GM23338 (cell line): Measurements from ENCODE around the gene POLDIP3. TPM values are rescaled to one million over a fixed set of nuclear protein-coding genes. Genes with fewer than 3 reads are reported as not detected.

Source experiments
- ATAC-seq: fragments of 200-7000 bp; cut with Tn5 transposase; 3 replicates; pipeline ENCODE4 v1.9.1; 2020
- DNase-seq: peaks from one replicate; pipeline ENCODE4 v3.0.0-alpha.2; 2015; ENCODE audit warnings: low spot score
- H2AFZ ChIP-seq: fragments of 200-600 bp; sonication (generic); 2 replicates; pipeline ENCODE4 v1.8.0; 2016; ENCODE audit warnings: antibody characterized with exemption, mild to moderate bottlenecking, moderate library complexity
- H3F3A ChIP-seq: fragments of 200-600 bp; sonication (generic); replicated peaks from 2 replicates; pipeline ENCODE4 v1.8.0; 2017; ENCODE audit warnings: antibody characterized with exemption, mixed run types, low read depth
- H3K27ac ChIP-seq: fragments of 200-600 bp; sonication (generic); 2 replicates; pipeline ENCODE4 v1.6.1; 2016; ENCODE audit warnings: low read depth
- H3K27me3 ChIP-seq: fragments of 200-600 bp; sonication (generic); 2 replicates; pipeline ENCODE4 v1.8.0; 2016; ENCODE audit warnings: mild to moderate bottlenecking, mixed run types, moderate library complexity; ENCODE audit not compliant: insufficient read depth
- H3K36me3 ChIP-seq: fragments of 200-600 bp; sonication (generic); 2 replicates; pipeline ENCODE4 v1.8.0; 2016; ENCODE audit warnings: mild to moderate bottlenecking; ENCODE audit not compliant: insufficient read depth
- H3K4me1 ChIP-seq: fragments of 200-600 bp; sonication (generic); 2 replicates; pipeline ENCODE4 v1.8.0; 2016; ENCODE audit warnings: mild to moderate bottlenecking, moderate library complexity; ENCODE audit not compliant: insufficient read depth
- H3K4me2 ChIP-seq: fragments of 200-600 bp; sonication (generic); 2 replicates; pipeline ENCODE4 v1.7.1; 2017; ENCODE audit warnings: mixed run types
- H3K4me3 ChIP-seq: fragments of 200-600 bp; sonication (generic); 2 replicates; pipeline ENCODE4 v1.6.1; 2016; ENCODE audit warnings: mixed run types
- H3K79me2 ChIP-seq: fragments of 200-600 bp; sonication (generic); replicated peaks from 2 replicates; pipeline ENCODE4 v1.8.0; 2017; ENCODE audit warnings: mild to moderate bottlenecking; ENCODE audit not compliant: insufficient read depth
- H3K9me2 ChIP-seq: fragments of 200-600 bp; sonication (generic); 2 replicates; pipeline ENCODE4 v1.8.0; 2017; ENCODE audit not compliant: insufficient read depth
- H4K20me1 ChIP-seq: fragments of 200-600 bp; sonication (generic); replicated peaks from 2 replicates; pipeline ENCODE4 v1.8.0; 2017; ENCODE audit warnings: mild to moderate bottlenecking; ENCODE audit not compliant: insufficient read depth
- H3K27ac Mint-ChIP-seq: 2 replicates; pipeline ENCODE4 v1.8.0; 2020; ENCODE audit warnings: inconsistent platforms, mild to moderate bottlenecking, moderate library complexity, mixed read lengths
- H3K27me3 Mint-ChIP-seq: 3 replicates; pipeline ENCODE4 v1.8.0; 2022; ENCODE audit warnings: low read depth, mild to moderate bottlenecking, moderate library complexity, mixed read lengths, inconsistent platforms; ENCODE audit not compliant: insufficient read depth, poor library complexity
- H3K36me3 Mint-ChIP-seq: 3 replicates; pipeline ENCODE4 v1.8.0; 2021; ENCODE audit warnings: low read depth, mild to moderate bottlenecking, inconsistent platforms, moderate library complexity, mixed read lengths
- H3K4me1 Mint-ChIP-seq: 3 replicates; pipeline ENCODE4 v1.8.0; 2020; ENCODE audit warnings: mild to moderate bottlenecking, inconsistent platforms, mixed read lengths
- H3K4me3 Mint-ChIP-seq: 3 replicates; pipeline ENCODE4 v1.8.0; 2021; ENCODE audit warnings: moderate library complexity, mild to moderate bottlenecking, inconsistent platforms, mixed read lengths
- H3K9me3 Mint-ChIP-seq: 3 replicates; pipeline ENCODE4 v1.8.0; 2020; ENCODE audit warnings: moderate library complexity, mild to moderate bottlenecking, inconsistent platforms, mixed read lengths
- CREB1 ChIP-seq: fragments of 250-450 bp; sonication (Bioruptor Pico); IDR thresholded peaks from 2 replicates; pipeline ENCODE4 v1.5.0; 2020; ENCODE audit warnings: low read depth, mild to moderate bottlenecking, moderate library complexity
- ETS1 ChIP-seq: IDR thresholded peaks from 2 replicates; pipeline ENCODE4 v1.6.1; 2016; ENCODE audit warnings: antibody characterized with exemption
- EZH2phosphoT487 ChIP-seq: fragments of 200-600 bp; sonication (generic); IDR thresholded peaks from one replicate; pipeline ENCODE4 v1.8.1; 2018; ENCODE audit warnings: antibody characterized with exemption; ENCODE audit not compliant: unreplicated experiment
- POLR2AphosphoS5 ChIP-seq: IDR thresholded peaks from 2 replicates; pipeline ENCODE4 v1.6.1; 2016; ENCODE audit warnings: antibody characterized with exemption, low read depth
- REST ChIP-seq: IDR thresholded peaks from one replicate; pipeline ENCODE4 v1.6.1; 2018; ENCODE audit warnings: antibody characterized with exemption; ENCODE audit not compliant: unreplicated experiment
- STAT1 ChIP-seq: IDR thresholded peaks from one replicate; pipeline ENCODE4 v1.6.1; 2016; ENCODE audit warnings: antibody characterized with exemption; ENCODE audit not compliant: unreplicated experiment
- ZNF462 ChIP-seq: fragments of 250-450 bp; sonication (Bioruptor Pico); IDR thresholded peaks from 2 replicates; pipeline ENCODE4 v1.5.0; 2020; ENCODE audit warnings: mild to moderate bottlenecking, moderate library complexity
- polyA plus RNA-seq: library from polyadenylated mRNA; unstranded; fragments of >200 nt; fragmentation: Nextera tagmentation; extraction: Ambion mirVana; gene quantifications from 2 replicates; pipeline ENCODE4 v1.2.1, GENCODE V29; 2016
- total RNA-seq: library from RNA; depleted of rRNA; stranded (reverse); fragments of >200 nt; shearing (Covaris generic); gene quantifications from 2 replicates; pipeline ENCODE4 v1.2.3, GENCODE V29; 2014

POLDIP3 gene
- total and polyA plus RNA-seq, 2 experiments from 2014 or later: 38.2 to 54.3 TPM

GRCh38 chr22:42595434-42595833 is 19.2 kb downstream of the POLDIP3 start:
- ATAC-seq (no peak), DNase-seq (no peak)
- no peaks in the 10 kb centered on the region for H3K9me2 ChIP-seq
- Mint-ChIP-seq H3K9me3 (no peaks in the 10 kb centered on the region), H3K4me1 (no peaks in the 10 kb centered on the region), H3K36me3 (peaks cover 94% of the 10 kb centered on the region), H3K27me3 (peaks cover 3% of the 10 kb centered on the region), H3K4me3 (no peak overlapping the region), H3K27ac (no peak overlapping the region)
- H4K20me1 ChIP-seq: peaks cover 38% of the 10 kb centered on the region
- TF ChIP-seq EZH2phosphoT487 (no peak), REST (no peak), CREB1 (CRISPR knock-in tag) (no peak)
- no peak overlapping the region for H3K4me3 ChIP-seq
- peaks cover 62% of the 10 kb centered on the region for H3K36me3 ChIP-seq
- H3K4me1 ChIP-seq: no peaks in the 10 kb centered on the region
- no peak overlapping the region for H3K27ac ChIP-seq
- H3K79me2 ChIP-seq: peaks cover 10% of the 10 kb centered on the region
- H3K27me3 ChIP-seq: no peaks in the 10 kb centered on the region
- no peak overlapping the region for H2AFZ ChIP-seq
- H3F3A ChIP-seq: no peaks in the 10 kb centered on the region; the same call in 1 of the 2 replicates
- no peak overlapping the region for H3K4me2 ChIP-seq

GRCh38 chr22:42591987-42592386 is 22.7 kb downstream of the POLDIP3 start:
- Mint-ChIP-seq H3K27ac (no peak overlapping the region), H3K36me3 (peaks cover 92% of the 10 kb centered on the region), H3K27me3 (peaks cover 3% of the 10 kb centered on the region), H3K4me1 (no peaks in the 10 kb centered on the region), H3K9me3 (no peaks in the 10 kb centered on the region), H3K4me3 (no peak overlapping the region)
- no peaks in the 10 kb centered on the region for H3K4me1 ChIP-seq
- no peaks in the 10 kb centered on the region for H3K27me3 ChIP-seq
- no peaks in the 10 kb centered on the region for H3K9me2 ChIP-seq
- H3F3A ChIP-seq: peaks cover 3% of the 10 kb centered on the region; the same call in 1 of the 2 replicates
- no peak overlapping the region for H3K27ac ChIP-seq
- ATAC-seq: no peak
- no peak overlapping the region for H2AFZ ChIP-seq
- peaks cover 58% of the 10 kb centered on the region for H3K36me3 ChIP-seq
- peaks cover 40% of the 10 kb centered on the region for H4K20me1 ChIP-seq
- no peaks in the 10 kb centered on the region; the same call in 1 of the 2 replicates for H3K79me2 ChIP-seq
- no peak overlapping the region for H3K4me3 ChIP-seq
- no peak for DNase-seq
- H3K4me2 ChIP-seq: no peak overlapping the region
- TF ChIP-seq ZNF462 (CRISPR knock-in tag) (no peak), EZH2phosphoT487 (no peak), ETS1 (no peak), STAT1 (no peak), REST (no peak), POLR2AphosphoS5 (no peak)
